COLO668 (cell line): ENCODE data around the gene MRRF.
A peak's percentile ranks its signal among the peaks of the same experiment; 100 is the strongest.
"Not testable (repeated sequence)": the region's sequence is repeated elsewhere in the genome, so short reads cannot be mapped to it uniquely, and the experiment has no call there.

Experiments
- DNase-seq: peaks from one replicate; lab custom pipeline; 2025; ENCODE audit not compliant: unreplicated experiment; lab: John Stamatoyannopoulos, UW

The MRRF gene

GRCh38 chr9:122330466-122330865 lies 65.8 kb downstream of the MRRF start:
- not testable (repeated sequence) for DNase-seq

- DNase-seq: no peak
Observed at GRCh38 chr9:122331523-122331927, 66.8 kb downstream of the MRRF start.

- no peak for DNase-seq
Observed at GRCh38 chr9:122332083-122332482, 67.4 kb downstream of the MRRF start.

- no peak for DNase-seq
Observed at GRCh38 chr9:122332644-122333043, 68.0 kb downstream of the MRRF start.

GRCh38 chr9:122333169-122333808 lies 68.6 kb downstream of the MRRF start:
- DNase-seq: no peak

GRCh38 chr9:122334916-122335315 lies 70.2 kb downstream of the MRRF start:
- DNase-seq: no peak

GRCh38 chr9:122336189-122336588 lies 71.5 kb downstream of the MRRF start:
- no peak for DNase-seq

- no peak for DNase-seq
Observed at GRCh38 chr9:122336866-122337555, 72.3 kb downstream of the MRRF start.

GRCh38 chr9:122337556-122337929 lies 72.9 kb downstream of the MRRF start:
- DNase-seq: no peak

- DNase-seq: no peak
Observed at GRCh38 chr9:122338536-122338935, 73.9 kb downstream of the MRRF start.

GRCh38 chr9:122338994-122339393 lies 74.3 kb downstream of the MRRF start:
- no peak for DNase-seq

- no peak for DNase-seq
Observed at GRCh38 chr9:122339579-122339978, 74.9 kb downstream of the MRRF start.

- DNase-seq: no peak
Observed at GRCh38 chr9:122340161-122340560, 75.5 kb downstream of the MRRF start.

- no peak for DNase-seq
Observed at GRCh38 chr9:122342323-122343050, 77.8 kb downstream of the MRRF start.

GRCh38 chr9:122346478-122347347 lies 82.0 kb downstream of the MRRF start:
- peak; percentile 66 for DNase-seq

- DNase-seq: no peak
Observed at GRCh38 chr9:122347348-122348287, 82.9 kb downstream of the MRRF start.

GRCh38 chr9:122348288-122348777 lies 83.7 kb downstream of the MRRF start:
- no peak for DNase-seq

- DNase-seq: no peak
Observed at GRCh38 chr9:122348791-122349190, 84.1 kb downstream of the MRRF start.

GRCh38 chr9:122349201-122349600 lies 84.5 kb downstream of the MRRF start:
- no peak for DNase-seq
